Chondrocyte (in vitro differentiated cells): ENCODE results near the gene DCLK2. TPM values are rescaled to one million over a fixed set of nuclear protein-coding genes. Genes with fewer than 3 reads are reported as not detected.
A peak's percentile ranks its signal among the peaks of the same experiment; 100 is the strongest.

Experiments
- DNase-seq: peaks from one replicate; pipeline ENCODE4 v3.0.0; 2021; ENCODE audit warnings: mixed read lengths, low spot score
- H3K27ac Mint-ChIP-seq: one replicate; pipeline ENCODE4 v1.8.0; 2021; ENCODE audit warnings: mild to moderate bottlenecking, moderate library complexity, mixed read lengths; ENCODE audit not compliant: unreplicated experiment
- H3K27me3 Mint-ChIP-seq: 2 replicates; pipeline ENCODE4 v1.8.0; 2021; ENCODE audit warnings: low read depth, mixed read lengths
- H3K36me3 Mint-ChIP-seq: 2 replicates; pipeline ENCODE4 v1.8.0; 2021; ENCODE audit warnings: low read depth, mixed read lengths
- H3K4me1 Mint-ChIP-seq: 2 replicates; pipeline ENCODE4 v1.8.0; 2021; ENCODE audit warnings: low read depth, mild to moderate bottlenecking, mixed read lengths
- H3K4me3 Mint-ChIP-seq: one replicate; pipeline ENCODE4 v1.8.0; 2021; ENCODE audit warnings: mild to moderate bottlenecking, moderate library complexity, mixed read lengths; ENCODE audit not compliant: unreplicated experiment
- H3K9me3 Mint-ChIP-seq: 2 replicates; pipeline ENCODE4 v1.8.0; 2021; ENCODE audit warnings: low read depth, mixed read lengths
- total RNA-seq: library from RNA; stranded (reverse); gene quantifications from 3 replicates; pipeline ENCODE4 v1.2.1, GENCODE V29; 2021
- TF ChIP-seq, protein P1 (sequence below): fragments of 200-600 bp; sonication (generic); IDR thresholded peaks from 2 replicates; pipeline ENCODE4 v1.5.0; 2021; ENCODE audit warnings: antibody characterized with exemption, mild to moderate bottlenecking, moderate library complexity

DCLK2 gene
- total RNA-seq, 1 donor from 2014 or later = 20.0 TPM

DNA sequence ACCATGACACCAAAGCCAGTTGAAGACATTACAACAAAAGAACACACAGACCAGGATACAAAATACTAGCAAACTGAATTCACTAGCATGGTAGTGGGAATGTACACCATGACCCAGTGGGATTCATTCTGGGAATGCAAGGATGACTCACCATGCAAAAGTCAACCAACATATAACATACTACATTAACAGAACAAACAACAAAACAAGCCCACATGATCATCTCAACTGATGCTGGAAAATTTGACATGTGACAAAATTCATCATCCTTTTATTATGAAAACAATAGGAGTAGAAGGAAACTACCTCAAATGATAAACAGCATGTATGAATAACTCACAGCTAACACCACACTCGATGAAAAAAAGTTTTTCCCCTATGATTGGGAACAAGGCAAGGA is 190.2 kb downstream of the DCLK2 start:
- Mint-ChIP-seq H3K27ac (no peak overlapping the region), H3K36me3 (peaks cover 44% of the 10 kb centered on the region), H3K27me3 (no peaks in the 10 kb centered on the region), H3K4me1 (peaks cover 35% of the 10 kb centered on the region), H3K4me3 (no peak overlapping the region), H3K9me3 (peaks cover 40% of the 10 kb centered on the region)
- TF ChIP-seq, protein P1, sequence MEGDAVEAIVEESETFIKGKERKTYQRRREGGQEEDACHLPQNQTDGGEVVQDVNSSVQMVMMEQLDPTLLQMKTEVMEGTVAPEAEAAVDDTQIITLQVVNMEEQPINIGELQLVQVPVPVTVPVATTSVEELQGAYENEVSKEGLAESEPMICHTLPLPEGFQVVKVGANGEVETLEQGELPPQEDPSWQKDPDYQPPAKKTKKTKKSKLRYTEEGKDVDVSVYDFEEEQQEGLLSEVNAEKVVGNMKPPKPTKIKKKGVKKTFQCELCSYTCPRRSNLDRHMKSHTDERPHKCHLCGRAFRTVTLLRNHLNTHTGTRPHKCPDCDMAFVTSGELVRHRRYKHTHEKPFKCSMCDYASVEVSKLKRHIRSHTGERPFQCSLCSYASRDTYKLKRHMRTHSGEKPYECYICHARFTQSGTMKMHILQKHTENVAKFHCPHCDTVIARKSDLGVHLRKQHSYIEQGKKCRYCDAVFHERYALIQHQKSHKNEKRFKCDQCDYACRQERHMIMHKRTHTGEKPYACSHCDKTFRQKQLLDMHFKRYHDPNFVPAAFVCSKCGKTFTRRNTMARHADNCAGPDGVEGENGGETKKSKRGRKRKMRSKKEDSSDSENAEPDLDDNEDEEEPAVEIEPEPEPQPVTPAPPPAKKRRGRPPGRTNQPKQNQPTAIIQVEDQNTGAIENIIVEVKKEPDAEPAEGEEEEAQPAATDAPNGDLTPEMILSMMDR = no peak
- no peak for DNase-seq

DNA sequence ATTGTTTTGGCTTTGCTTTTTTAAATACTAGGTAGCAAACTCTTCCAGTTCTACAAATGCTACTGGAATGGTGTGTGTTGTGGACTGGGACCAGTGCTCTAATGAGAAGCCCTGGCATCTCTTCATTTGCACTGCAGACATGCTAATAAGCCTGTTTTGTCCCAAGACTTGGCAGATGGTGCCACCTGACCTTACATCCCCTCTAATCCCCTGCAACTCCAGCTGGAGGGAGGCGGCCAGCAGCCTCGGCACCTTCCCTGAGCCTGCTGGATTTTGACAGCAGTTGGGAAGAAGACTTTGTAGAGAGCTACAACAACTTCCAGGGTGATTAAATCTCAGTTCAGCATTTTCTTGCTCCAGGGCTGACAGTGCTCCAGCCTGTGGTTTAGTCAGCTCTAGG is 200.0 kb downstream of the DCLK2 start:
- Mint-ChIP-seq H3K4me3 (no peak overlapping the region), H3K4me1 (peaks cover 42% of the 10 kb centered on the region), H3K36me3 (peaks cover 31% of the 10 kb centered on the region), H3K9me3 (peaks cover 28% of the 10 kb centered on the region), H3K27ac (no peak overlapping the region), H3K27me3 (no peaks in the 10 kb centered on the region)
- TF ChIP-seq, protein P1 = no peak
- DNase-seq = no peak

DNA sequence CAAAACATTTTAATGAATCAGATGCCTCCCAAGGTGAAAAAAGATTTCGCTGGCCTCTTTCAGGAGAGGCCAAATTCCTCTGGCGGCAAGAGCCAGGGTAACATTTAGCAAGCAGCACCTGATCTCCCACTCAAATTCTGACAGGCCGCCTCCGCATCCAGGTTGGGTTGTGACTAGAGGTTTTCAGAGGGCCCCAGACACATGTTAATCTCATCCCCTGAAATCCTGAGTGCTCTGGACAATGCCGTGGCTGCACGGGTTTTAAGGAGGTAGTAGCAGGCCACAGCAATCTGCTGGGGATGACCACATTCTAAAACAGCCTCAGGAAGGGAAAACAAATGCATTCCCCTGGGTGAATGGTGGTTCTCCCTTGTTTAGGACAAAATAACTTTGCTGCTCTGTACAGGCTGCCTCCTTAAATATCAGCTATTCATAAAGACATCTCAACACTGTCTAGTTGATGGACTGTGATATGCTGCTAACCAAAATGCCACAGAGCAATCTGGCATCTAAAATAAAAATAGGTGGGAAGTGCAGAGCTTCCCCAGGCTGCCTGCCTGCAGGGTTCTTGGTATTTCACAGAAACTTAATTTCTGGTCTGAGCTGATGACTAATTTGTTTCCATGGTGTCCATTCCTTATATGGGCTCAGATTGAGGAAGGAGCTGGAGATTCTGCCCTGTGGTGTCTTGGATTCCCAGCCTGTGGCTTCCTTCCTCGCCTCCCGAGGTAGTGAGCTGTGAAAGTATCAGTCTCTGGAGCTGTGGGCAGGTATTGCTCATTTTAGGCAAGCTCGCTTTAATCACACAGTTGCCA is 202.0 kb downstream of the DCLK2 start:
- H3K9me3 Mint-ChIP-seq = peaks cover 10% of the 10 kb centered on the region

DNA sequence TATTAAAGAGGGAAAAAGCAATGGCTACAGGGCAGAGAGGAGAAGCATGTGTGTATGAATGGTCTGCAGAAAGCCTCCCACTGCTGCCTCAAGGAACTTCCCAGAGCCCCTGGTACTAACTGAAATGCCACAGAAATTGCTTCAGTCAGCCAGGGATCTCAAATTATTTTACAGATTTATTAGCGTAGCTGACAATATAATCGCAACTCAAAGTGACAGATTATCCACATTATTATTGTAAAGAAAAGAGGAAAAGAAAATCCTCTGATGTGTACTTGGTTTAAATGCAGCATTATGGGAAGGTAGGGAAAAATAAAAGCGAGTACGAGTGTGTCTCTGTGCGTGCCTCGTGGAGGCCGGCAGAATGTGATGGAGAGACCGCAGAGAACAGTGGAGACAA is 202.7 kb downstream of the DCLK2 start:
- DNase-seq = no peak
- Mint-ChIP-seq H3K9me3 (peaks cover 4% of the 10 kb centered on the region), H3K4me3 (no peak overlapping the region), H3K27me3 (no peaks in the 10 kb centered on the region), H3K4me1 (peaks cover 52% of the 10 kb centered on the region), H3K27ac (peak overlapping the region; percentile 85), H3K36me3 (peaks cover 10% of the 10 kb centered on the region)
- TF ChIP-seq, protein P1 = no peak

More for the DNA sequence above, 202.0 kb downstream of the DCLK2 start:
- DNase-seq = no peak
- Mint-ChIP-seq H3K4me1 (peaks cover 52% of the 10 kb centered on the region), H3K4me3 (no peak overlapping the region), H3K27me3 (no peaks in the 10 kb centered on the region), H3K36me3 (peaks cover 16% of the 10 kb centered on the region), H3K27ac (peak overlapping the region; percentile 85)
- TF ChIP-seq, protein P1 = peak; percentile 10

DNA sequence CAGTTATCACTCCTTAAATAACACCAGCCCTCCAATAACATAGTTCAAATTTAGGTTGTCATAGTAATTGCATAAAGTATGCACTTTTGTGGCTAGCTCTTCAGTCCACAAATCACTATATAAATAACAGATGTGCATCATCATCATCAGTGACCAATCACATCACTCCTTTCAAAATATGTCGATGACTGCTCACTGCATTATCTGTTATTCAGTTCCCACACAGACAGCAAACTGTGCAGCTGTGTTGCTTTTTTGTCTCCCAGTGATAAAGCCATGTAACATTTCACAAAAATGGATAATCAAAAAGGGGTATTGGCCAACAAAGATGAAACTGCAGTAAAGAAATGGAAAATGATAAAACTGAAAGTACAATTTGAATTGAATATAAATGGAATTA is 205.4 kb downstream of the DCLK2 start:
- Mint-ChIP-seq H3K4me3 (peak overlapping the region; percentile 50), H3K27me3 (no peaks in the 10 kb centered on the region), H3K9me3 (no peaks in the 10 kb centered on the region), H3K36me3 (no peaks in the 10 kb centered on the region), H3K4me1 (peaks cover 52% of the 10 kb centered on the region), H3K27ac (peak overlapping the region; percentile 94)
- TF ChIP-seq, protein P1 = no peak
- no peak for DNase-seq
